Measurements from ENCODE around the gene FLRT1. TPM values are rescaled to one million over a fixed set of nuclear protein-coding genes. Genes with fewer than 3 reads are reported as not detected.

Gene FLRT1
- total RNA-seq, 4 donors from 2014 or later, result 0.08 to 0.62 (median 0.15) TPM; not detected in 1

Other genes starting within 250 kb of the FLRT1 start
- gene SPINDOC, start 222.5 kb upstream of the FLRT1 start, total RNA-seq, result 1 to 10 TPM; 5.1 to 8.3 (median 6.0) TPM
- gene MARK2, start 196.8 kb upstream of the FLRT1 start, total RNA-seq, result 10 to 100 TPM; 78.3 to 87.2 (median 81.2) TPM
- under 1 TPM in 1 of 4 donors, not detected in 3; 0.16 TPM for gene RCOR2, start 118.8 kb upstream of the FLRT1 start, total RNA-seq
- 10 to 100 TPM in 1 of 4 donors, 1 to 10 TPM in 3; 3.0 to 10.2 (median 6.1) TPM for gene NAA40, start 96.9 kb upstream of the FLRT1 start, total RNA-seq
- gene COX8A, start 61.3 kb upstream of the FLRT1 start, total RNA-seq, result 100 to 1,000 TPM; 373 to 510 (median 455) TPM
- gene OTUB1, start 49.5 kb upstream of the FLRT1 start, total RNA-seq, result 10 to 100 TPM; 48.8 to 94.8 (median 81.7) TPM
- gene MACROD1, start 130.2 kb downstream of the FLRT1 start, total RNA-seq, result 10 to 100 TPM; 44.8 to 74.8 (median 55.6) TPM
- gene STIP1, start 150.2 kb downstream of the FLRT1 start, total RNA-seq, result 10 to 100 TPM; 67.5 to 86.0 (median 78.3) TPM
- gene FERMT3, start 170.8 kb downstream of the FLRT1 start, total RNA-seq, result 10 to 100 TPM in 2 of 4 donors, 1 to 10 TPM in 2; 5.1 to 10.5 (median 8.9) TPM
- 10 to 100 TPM; 36.9 to 66.6 (median 44.1) TPM for gene TRPT1, start 190.3 kb downstream of the FLRT1 start, total RNA-seq
- 10 to 100 TPM; 44.7 to 75.6 (median 68.3) TPM for gene NUDT22, start 190.3 kb downstream of the FLRT1 start, total RNA-seq
- gene DNAJC4, start 194.6 kb downstream of the FLRT1 start, total RNA-seq, result 10 to 100 TPM; 19.2 to 37.6 (median 30.8) TPM
- 10 to 100 TPM; 45.9 to 71.2 (median 65.6) TPM for gene VEGFB, start 198.7 kb downstream of the FLRT1 start, total RNA-seq
- 10 to 100 TPM; 47.7 to 70.3 (median 56.4) TPM for gene FKBP2, start 205.2 kb downstream of the FLRT1 start, total RNA-seq
- gene PPP1R14B, start 211.0 kb downstream of the FLRT1 start, total RNA-seq, result 100 to 1,000 TPM; 178 to 230 (median 203) TPM
- gene PLCB3, start 215.6 kb downstream of the FLRT1 start, total RNA-seq, result 10 to 100 TPM; 30.5 to 38.4 (median 37.4) TPM
- gene BAD, start 248.7 kb downstream of the FLRT1 start, total RNA-seq, result 10 to 100 TPM; 65.9 to 99.7 (median 89.4) TPM
- 10 to 100 TPM; 12.2 to 31.6 (median 30.4) TPM for gene GPR137, start 249.9 kb downstream of the FLRT1 start, total RNA-seq

Data from lower leg skin (tissue), 4 donors.